GM12878 (cell line): ENCODE measurements around the gene HLA-B.

ENCODE experiments used
- BHLHE40 ChIP-seq, 2 experiments: fragments of 450-650 bp in 1 of 2; IDR thresholded peaks; 2 replicates each; pipeline ENCODE4 v1.6.1; 2011 to 2017; ENCODE audit warnings: low read depth in 2 of 2, borderline replicate concordance in 1 of 2, improper control_type of control experiment in 1 of 2, low read length in 1 of 2, mild to moderate bottlenecking in 1 of 2
- CHD1 ChIP-seq: IDR thresholded peaks from 2 replicates; pipeline ENCODE4 v1.6.1; 2012; ENCODE audit warnings: low read depth, low read length, improper control_type of control experiment
- EP300 ChIP-seq, 2 experiments: fragments of 150-350 bp in 1 of 2; IDR thresholded peaks; 2 replicates each; pipeline ENCODE4 v1.6.1; 2011 to 2012; ENCODE audit warnings: low read depth in 2 of 2, low read length in 2 of 2, borderline replicate concordance in 1 of 2, improper control_type of control experiment in 1 of 2, inconsistent platforms in 1 of 2; ENCODE audit not compliant: control insufficient read depth in 1 of 2
- EZH2 ChIP-seq: IDR thresholded peaks from 2 replicates; pipeline ENCODE4 v1.6.1; 2012; ENCODE audit warnings: low read depth, mild to moderate bottlenecking, control low read depth, inconsistent platforms, low read length, borderline replicate concordance; ENCODE audit not compliant: control insufficient read depth
- HDAC2 ChIP-seq: fragments of 200-600 bp; sonication (generic); IDR thresholded peaks from 2 replicates; pipeline ENCODE4 v1.6.1; 2017
- JUND ChIP-seq: IDR thresholded peaks from 2 replicates; pipeline ENCODE4 v1.6.1; 2012; ENCODE audit warnings: low read depth, mild to moderate bottlenecking, low read length, improper control_type of control experiment, moderate library complexity
- RAD21 ChIP-seq: IDR thresholded peaks from 2 replicates; pipeline ENCODE4 v1.6.1; 2011; ENCODE audit warnings: mild to moderate bottlenecking, low read depth, low read length, moderate library complexity; ENCODE audit not compliant: insufficient read depth
- SIN3A ChIP-seq: IDR thresholded peaks from 2 replicates; pipeline ENCODE4 v1.6.1; 2012; ENCODE audit warnings: low read depth, low read length, improper control_type of control experiment
- ZNF384 ChIP-seq: IDR thresholded peaks from 2 replicates; pipeline ENCODE4 v1.6.1; 2012; ENCODE audit warnings: low read depth, mild to moderate bottlenecking, low read length, improper control_type of control experiment, borderline replicate concordance
- TF ChIP-seq, protein P1 (sequence below), 3 experiments: IDR thresholded peaks in 2 of 3; conservative IDR thresholded peaks in 1 of 3; 2 replicates each; pipeline ENCODE4 v1.5.1; 2011; ENCODE audit warnings: low read depth in 3 of 3, low read length in 3 of 3, mild to moderate bottlenecking in 3 of 3, control low read depth in 2 of 3, moderate library complexity in 2 of 3, inconsistent platforms in 1 of 3, mixed read lengths in 1 of 3; ENCODE audit not compliant: control insufficient read depth in 2 of 3, insufficient read depth in 1 of 3; ENCODE audit errors: extremely low read depth in 1 of 3
- TF ChIP-seq, protein P2 (sequence below): IDR thresholded peaks from 2 replicates; pipeline ENCODE4 v1.6.1; 2012; ENCODE audit warnings: mild to moderate bottlenecking, low read depth, low read length

DNA sequence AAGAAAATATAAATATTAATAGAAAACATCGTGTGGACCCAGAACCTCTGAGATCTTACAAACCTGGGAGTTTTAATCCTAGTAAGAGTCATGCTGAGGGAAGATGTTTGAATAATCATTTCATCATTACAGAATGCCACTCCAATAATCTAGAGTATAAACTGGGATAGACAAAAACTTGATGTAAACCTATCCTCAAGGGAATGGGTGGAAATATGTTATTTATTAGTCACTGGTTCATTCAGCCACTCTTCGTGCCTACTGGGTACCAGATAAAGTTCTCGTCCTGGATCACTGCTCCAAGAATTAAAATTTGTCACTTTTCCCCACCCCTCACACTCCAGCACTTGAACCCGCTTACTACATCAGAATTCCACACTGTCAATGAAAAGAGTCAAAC, 7.7 kb downstream of the HLA-B start:
- TF ChIP-seq RAD21 = no peak
- no peak for TF ChIP-seq BHLHE40 (IDR thresholded peaks at IDR 0.05; ENCODE audit: borderline replicate concordance in 1 of 2, low read depth in 2 of 2, low read length in 1 of 2)
- TF ChIP-seq HDAC2 = no peak
- TF ChIP-seq, protein P1, sequence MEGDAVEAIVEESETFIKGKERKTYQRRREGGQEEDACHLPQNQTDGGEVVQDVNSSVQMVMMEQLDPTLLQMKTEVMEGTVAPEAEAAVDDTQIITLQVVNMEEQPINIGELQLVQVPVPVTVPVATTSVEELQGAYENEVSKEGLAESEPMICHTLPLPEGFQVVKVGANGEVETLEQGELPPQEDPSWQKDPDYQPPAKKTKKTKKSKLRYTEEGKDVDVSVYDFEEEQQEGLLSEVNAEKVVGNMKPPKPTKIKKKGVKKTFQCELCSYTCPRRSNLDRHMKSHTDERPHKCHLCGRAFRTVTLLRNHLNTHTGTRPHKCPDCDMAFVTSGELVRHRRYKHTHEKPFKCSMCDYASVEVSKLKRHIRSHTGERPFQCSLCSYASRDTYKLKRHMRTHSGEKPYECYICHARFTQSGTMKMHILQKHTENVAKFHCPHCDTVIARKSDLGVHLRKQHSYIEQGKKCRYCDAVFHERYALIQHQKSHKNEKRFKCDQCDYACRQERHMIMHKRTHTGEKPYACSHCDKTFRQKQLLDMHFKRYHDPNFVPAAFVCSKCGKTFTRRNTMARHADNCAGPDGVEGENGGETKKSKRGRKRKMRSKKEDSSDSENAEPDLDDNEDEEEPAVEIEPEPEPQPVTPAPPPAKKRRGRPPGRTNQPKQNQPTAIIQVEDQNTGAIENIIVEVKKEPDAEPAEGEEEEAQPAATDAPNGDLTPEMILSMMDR (IDR thresholded peaks at IDR 0.05 in 2 of 3, conservative IDR thresholded peaks at IDR 0.05 in 1 of 3; ENCODE audit: control insufficient read depth in 2 of 3, extremely low read depth in 1 of 3, insufficient read depth in 1 of 3, low read depth in 3 of 3, low read length in 3 of 3) = no peak
- TF ChIP-seq SIN3A = no peak
- TF ChIP-seq, protein P2, sequence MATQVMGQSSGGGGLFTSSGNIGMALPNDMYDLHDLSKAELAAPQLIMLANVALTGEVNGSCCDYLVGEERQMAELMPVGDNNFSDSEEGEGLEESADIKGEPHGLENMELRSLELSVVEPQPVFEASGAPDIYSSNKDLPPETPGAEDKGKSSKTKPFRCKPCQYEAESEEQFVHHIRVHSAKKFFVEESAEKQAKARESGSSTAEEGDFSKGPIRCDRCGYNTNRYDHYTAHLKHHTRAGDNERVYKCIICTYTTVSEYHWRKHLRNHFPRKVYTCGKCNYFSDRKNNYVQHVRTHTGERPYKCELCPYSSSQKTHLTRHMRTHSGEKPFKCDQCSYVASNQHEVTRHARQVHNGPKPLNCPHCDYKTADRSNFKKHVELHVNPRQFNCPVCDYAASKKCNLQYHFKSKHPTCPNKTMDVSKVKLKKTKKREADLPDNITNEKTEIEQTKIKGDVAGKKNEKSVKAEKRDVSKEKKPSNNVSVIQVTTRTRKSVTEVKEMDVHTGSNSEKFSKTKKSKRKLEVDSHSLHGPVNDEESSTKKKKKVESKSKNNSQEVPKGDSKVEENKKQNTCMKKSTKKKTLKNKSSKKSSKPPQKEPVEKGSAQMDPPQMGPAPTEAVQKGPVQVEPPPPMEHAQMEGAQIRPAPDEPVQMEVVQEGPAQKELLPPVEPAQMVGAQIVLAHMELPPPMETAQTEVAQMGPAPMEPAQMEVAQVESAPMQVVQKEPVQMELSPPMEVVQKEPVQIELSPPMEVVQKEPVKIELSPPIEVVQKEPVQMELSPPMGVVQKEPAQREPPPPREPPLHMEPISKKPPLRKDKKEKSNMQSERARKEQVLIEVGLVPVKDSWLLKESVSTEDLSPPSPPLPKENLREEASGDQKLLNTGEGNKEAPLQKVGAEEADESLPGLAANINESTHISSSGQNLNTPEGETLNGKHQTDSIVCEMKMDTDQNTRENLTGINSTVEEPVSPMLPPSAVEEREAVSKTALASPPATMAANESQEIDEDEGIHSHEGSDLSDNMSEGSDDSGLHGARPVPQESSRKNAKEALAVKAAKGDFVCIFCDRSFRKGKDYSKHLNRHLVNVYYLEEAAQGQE = no peak
- TF ChIP-seq EP300 (IDR thresholded peaks at IDR 0.05; ENCODE audit: borderline replicate concordance in 1 of 2, control insufficient read depth in 1 of 2, low read depth in 2 of 2, low read length in 2 of 2) = no peak
- TF ChIP-seq EZH2 = no peak
- no peak for TF ChIP-seq JUND
- no peak for TF ChIP-seq ZNF384
- TF ChIP-seq CHD1 = no peak
